Activated CD8-positive, alpha-beta T cell treated with anti-CD3 and anti-CD28 coated beads, Interleukin-2, amount 10 ng/mL, durations not matched to agents 7 days and 5 days (primary cell): ENCODE data around the gene LYZL6. TPM values are rescaled to one million over a fixed set of nuclear protein-coding genes. Genes with fewer than 3 reads are reported as not detected.
"Not testable (repeated sequence)": the region's sequence is repeated elsewhere in the genome, so short reads cannot be mapped to it uniquely, and the experiment has no call there.

Source experiments
- ATAC-seq: fragments of 150-1000 bp; cut with Tn5 transposase; one replicate; pipeline ENCODE4 v1.10.0; 2021; ENCODE audit warnings: moderate library complexity
- CTCF ChIA-PET: fragments of 350-600 bp; sonication (Branson Sonifier 250); formaldehyde crosslinking; loops from one replicate; lab custom pipeline; 2021; ENCODE audit warnings: antibody characterized with exemption; lab: Charles Lee
- POLR2A ChIA-PET: fragments of 350-600 bp; sonication (Branson Sonifier 250); formaldehyde crosslinking; loops from one replicate; lab custom pipeline; 2021; ENCODE audit warnings: antibody characterized with exemption; lab: Charles Lee
- DNase-seq: peaks from one replicate; pipeline ENCODE4 v3.0.0-alpha.2; 2020
- H3K27ac Mint-ChIP-seq: one replicate; pipeline ENCODE4 v1.8.0; 2021; ENCODE audit warnings: mild to moderate bottlenecking, mixed read lengths
- H3K27me3 Mint-ChIP-seq: one replicate; pipeline ENCODE4 v1.8.0; 2021; ENCODE audit warnings: low read depth, mixed read lengths
- H3K36me3 Mint-ChIP-seq: one replicate; pipeline ENCODE4 v1.8.0; 2021; ENCODE audit warnings: low read depth, mixed read lengths
- H3K4me1 Mint-ChIP-seq: one replicate; pipeline ENCODE4 v1.8.0; 2021; ENCODE audit warnings: low read depth, mixed read lengths
- H3K4me3 Mint-ChIP-seq: one replicate; pipeline ENCODE4 v1.8.0; 2021; ENCODE audit warnings: mild to moderate bottlenecking, mixed read lengths
- H3K9me3 Mint-ChIP-seq: one replicate; pipeline ENCODE4 v1.8.0; 2022; ENCODE audit warnings: mixed read lengths; ENCODE audit not compliant: insufficient read depth
- total RNA-seq, 2 experiments: library from RNA; stranded (reverse); gene quantifications; one replicate each; pipeline ENCODE4 v1.2.3, GENCODE V29; 2021

The LYZL6 gene
- total RNA-seq, 2 experiments from 2014 or later, result not detected

DNA sequence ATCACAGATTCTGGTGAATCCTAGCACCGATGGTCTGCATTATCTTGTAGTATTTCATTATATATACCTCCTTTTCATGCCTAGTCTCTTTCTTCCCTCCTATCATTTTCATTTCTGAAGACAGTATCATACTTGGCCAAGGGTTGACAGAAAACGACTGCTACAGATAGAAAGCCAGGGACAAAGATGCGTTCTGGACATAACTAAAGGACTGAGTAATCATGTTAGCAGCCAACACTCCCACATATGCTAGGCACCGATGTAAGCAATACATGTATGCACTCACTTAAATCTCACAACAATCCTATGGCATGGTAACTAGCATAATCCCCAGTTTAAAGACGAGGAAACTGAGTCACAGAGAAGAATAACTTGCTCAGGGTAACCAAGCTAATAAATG, 35.8 kb downstream of the LYZL6 start:
- ChIA-PET POLR2A (interaction anchor here (1.7 kb wide), 1 partner anchor 10 kb away, joined by 5 read pairs; no protein-coding TSS in a partner anchor), CTCF (interaction anchor here (0.7 to 2.1 kb wide), 7 partner anchors 8 to 68 kb away, joined by 3 to 7 read pairs (median 3); no protein-coding TSS in a partner anchor)
- Mint-ChIP-seq H3K27ac (no peak overlapping the region), H3K9me3 (no peaks in the 10 kb centered on the region), H3K4me1 (peaks cover 37% of the 10 kb centered on the region), H3K36me3 (peaks cover 52% of the 10 kb centered on the region), H3K4me3 (no peak overlapping the region), H3K27me3 (no peaks in the 10 kb centered on the region)
- DNase-seq (no peak), ATAC-seq (no peak)

DNA sequence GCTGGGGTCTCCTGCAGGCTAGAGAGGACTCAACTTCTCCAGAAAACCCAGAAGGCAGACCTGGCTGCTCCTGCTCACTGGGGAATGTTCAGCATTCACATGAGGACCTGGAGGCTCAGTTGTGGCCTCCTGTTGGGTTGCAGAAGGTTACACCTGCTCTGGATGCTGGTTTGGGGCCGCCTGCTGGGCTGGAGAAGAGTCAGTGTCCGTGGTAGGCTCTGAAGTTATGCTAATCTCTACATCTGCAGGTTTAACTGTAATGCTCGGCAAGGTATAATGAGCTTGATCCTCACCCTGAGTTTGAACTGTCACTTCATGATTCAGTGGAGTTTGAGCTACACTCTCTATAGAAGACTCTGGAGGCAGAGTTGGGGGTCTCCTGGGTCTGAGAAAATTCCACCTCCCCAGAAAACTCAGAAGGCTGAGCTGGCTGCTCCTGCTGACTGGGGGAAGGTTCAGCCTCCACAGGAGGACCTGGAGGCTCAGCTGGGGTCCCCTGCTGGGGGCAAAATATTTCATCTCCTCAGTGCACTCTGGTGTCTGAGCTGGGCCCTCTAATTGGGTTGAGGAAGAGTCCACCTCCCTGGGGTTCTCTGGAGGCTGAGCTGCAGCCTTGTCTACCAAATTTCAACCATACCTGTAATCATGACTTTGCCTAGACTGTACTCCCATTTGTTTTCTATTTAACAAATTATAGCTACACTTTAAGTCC, 36.4 kb downstream of the LYZL6 start:
- peaks cover 41% of the 10 kb centered on the region for H3K4me1 Mint-ChIP-seq
- no peak for ATAC-seq
- CTCF ChIA-PET, result interaction anchor here (0.7 to 2.1 kb wide), 8 partner anchors 9 to 69 kb away, joined by 3 to 7 read pairs (median 3); partner anchors contain the start of gene CCL5

DNA sequence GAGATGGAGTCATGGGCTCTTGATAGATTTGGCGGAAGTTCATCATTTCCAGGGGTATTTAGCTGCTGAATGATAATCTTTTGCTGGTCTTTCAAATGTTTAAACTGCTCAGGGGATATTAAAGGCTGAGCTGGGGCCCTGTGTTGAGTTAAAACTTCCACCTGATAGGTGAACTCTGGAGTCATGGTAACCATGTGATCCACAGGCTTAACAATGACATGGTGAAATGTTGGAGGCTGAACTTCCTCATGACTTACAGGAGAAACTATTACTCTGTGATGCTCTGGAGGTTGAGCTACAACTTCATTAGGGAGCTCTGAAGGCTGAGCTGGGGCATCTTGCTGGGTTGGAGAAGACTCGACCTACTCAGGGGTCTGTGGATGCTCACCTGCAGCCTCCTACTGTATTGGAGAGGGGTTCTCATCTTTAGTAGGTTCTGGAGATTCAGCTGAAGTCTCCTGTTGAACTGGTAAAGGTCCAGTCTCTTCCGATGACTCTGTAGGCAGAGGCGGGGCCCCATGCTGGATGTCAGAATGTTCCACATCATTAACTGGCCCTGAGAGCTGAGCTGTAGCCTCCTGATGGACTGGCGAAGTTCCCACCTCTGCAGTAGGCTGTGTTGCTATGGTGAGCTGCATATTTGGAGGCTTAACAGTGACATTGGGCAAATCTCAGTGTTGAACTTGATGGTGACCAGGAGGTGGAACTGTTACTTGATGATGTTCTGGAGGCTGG, 37.2 kb downstream of the LYZL6 start:
- ATAC-seq (no peak), DNase-seq (no peak)
- H3K4me3 Mint-ChIP-seq, result no peak overlapping the region
- no peaks in the 10 kb centered on the region for H3K9me3 Mint-ChIP-seq
- no peak overlapping the region for H3K27ac Mint-ChIP-seq
- POLR2A ChIA-PET, result interaction anchor here (1.3 to 1.7 kb wide), 2 partner anchors 8 to 26 kb away, joined by 3 to 5 read pairs; partner anchors contain the start of gene CCL5
- no peaks in the 10 kb centered on the region for H3K27me3 Mint-ChIP-seq
- peaks cover 46% of the 10 kb centered on the region for H3K4me1 Mint-ChIP-seq
- peaks cover 49% of the 10 kb centered on the region for H3K36me3 Mint-ChIP-seq
- CTCF ChIA-PET, result interaction anchor here (0.7 to 2.1 kb wide), 6 partner anchors 9 to 57 kb away, joined by 3 to 7 read pairs (median 4); partner anchors contain the start of gene CCL5

More for the DNA sequence above, 36.4 kb downstream of the LYZL6 start:
- Mint-ChIP-seq H3K36me3 (peaks cover 54% of the 10 kb centered on the region), H3K9me3 (no peaks in the 10 kb centered on the region), H3K27ac (no peak overlapping the region), H3K27me3 (no peaks in the 10 kb centered on the region), H3K4me3 (no peak overlapping the region)
- POLR2A ChIA-PET, result interaction anchor here (1.3 to 1.7 kb wide), 2 partner anchors 9 to 27 kb away, joined by 3 to 5 read pairs; partner anchors contain the start of gene CCL5
- no peak for DNase-seq

DNA sequence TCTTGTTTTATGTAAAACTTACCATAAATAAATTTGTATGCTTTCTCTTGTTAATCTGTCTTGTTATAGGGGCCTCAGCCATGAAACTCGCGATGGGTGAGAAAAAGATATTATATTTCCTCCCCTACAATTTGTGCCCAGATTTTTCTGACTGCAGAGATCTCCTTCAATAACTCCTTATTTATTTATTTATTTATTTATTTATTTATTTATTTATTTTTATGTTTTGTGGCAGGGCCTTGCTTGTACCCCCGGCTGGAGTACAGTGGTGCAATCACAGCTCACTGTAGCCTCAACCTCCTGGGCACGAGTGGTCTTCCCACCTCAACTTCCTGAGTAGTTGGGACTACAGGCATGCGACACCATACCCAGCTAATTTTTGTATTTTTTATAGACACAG, 40.1 kb downstream of the LYZL6 start:
- H3K9me3 Mint-ChIP-seq, result no peaks in the 10 kb centered on the region
- peaks cover 58% of the 10 kb centered on the region for H3K4me1 Mint-ChIP-seq
- POLR2A ChIA-PET, result interaction anchor here (1.0 to 9.1 kb wide), 2 partner anchors 12 to 25 kb away, joined by 5 to 121 read pairs; partner anchors contain the start of gene CCL5
- ATAC-seq, result no peak
- DNase-seq, result no peak
- H3K27me3 Mint-ChIP-seq, result no peaks in the 10 kb centered on the region
- H3K27ac Mint-ChIP-seq, result no peak overlapping the region
- peaks cover 37% of the 10 kb centered on the region for H3K36me3 Mint-ChIP-seq
- CTCF ChIA-PET, result interaction anchor here (1.4 kb wide), 1 partner anchor 12 kb away, joined by 5 read pairs; no protein-coding TSS in a partner anchor
- H3K4me3 Mint-ChIP-seq, result no peak overlapping the region

DNA sequence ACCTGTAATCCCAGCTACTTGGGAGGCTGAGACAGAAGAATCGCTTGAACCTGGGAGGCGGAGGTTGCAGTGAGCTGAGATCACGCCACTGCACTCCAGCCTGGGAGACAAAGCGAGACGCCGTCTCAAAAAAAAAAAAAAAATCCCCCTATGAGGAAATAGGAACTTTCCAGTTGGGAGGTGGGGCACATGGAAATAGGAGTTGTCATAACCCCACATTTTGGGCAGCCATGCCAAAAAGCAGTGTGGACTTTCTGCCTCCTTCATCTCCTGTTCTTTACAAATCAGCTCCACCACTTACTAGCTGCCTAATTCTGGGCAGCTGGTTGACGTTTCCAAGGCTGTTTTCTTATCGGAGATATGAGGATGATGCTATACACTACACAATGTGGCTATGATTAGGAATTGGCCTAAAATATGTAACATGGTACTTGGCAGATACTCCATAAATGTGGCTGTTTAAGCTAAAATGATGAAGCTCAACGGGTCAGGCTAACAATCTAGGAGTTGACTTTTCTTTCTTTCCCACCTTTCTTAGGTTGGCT, 41.8 kb downstream of the LYZL6 start:
- no peak for ATAC-seq
- Mint-ChIP-seq H3K36me3 (peaks cover 33% of the 10 kb centered on the region), H3K27me3 (no peaks in the 10 kb centered on the region), H3K4me3 (no peak overlapping the region), H3K9me3 (no peaks in the 10 kb centered on the region), H3K4me1 (peaks cover 60% of the 10 kb centered on the region), H3K27ac (no peak overlapping the region)
- no peak for DNase-seq
- ChIA-PET POLR2A (interaction anchor here (1.6 to 9.1 kb wide), 3 partner anchors 9 to 23 kb away, joined by 5 to 121 read pairs (median 6); partner anchors contain the start of gene CCL5), CTCF (interaction anchor here (1.1 to 2.9 kb wide), 6 partner anchors 9 to 171 kb away, joined by 3 to 11 read pairs (median 4); partner anchors contain the start of gene CCL5)

DNA sequence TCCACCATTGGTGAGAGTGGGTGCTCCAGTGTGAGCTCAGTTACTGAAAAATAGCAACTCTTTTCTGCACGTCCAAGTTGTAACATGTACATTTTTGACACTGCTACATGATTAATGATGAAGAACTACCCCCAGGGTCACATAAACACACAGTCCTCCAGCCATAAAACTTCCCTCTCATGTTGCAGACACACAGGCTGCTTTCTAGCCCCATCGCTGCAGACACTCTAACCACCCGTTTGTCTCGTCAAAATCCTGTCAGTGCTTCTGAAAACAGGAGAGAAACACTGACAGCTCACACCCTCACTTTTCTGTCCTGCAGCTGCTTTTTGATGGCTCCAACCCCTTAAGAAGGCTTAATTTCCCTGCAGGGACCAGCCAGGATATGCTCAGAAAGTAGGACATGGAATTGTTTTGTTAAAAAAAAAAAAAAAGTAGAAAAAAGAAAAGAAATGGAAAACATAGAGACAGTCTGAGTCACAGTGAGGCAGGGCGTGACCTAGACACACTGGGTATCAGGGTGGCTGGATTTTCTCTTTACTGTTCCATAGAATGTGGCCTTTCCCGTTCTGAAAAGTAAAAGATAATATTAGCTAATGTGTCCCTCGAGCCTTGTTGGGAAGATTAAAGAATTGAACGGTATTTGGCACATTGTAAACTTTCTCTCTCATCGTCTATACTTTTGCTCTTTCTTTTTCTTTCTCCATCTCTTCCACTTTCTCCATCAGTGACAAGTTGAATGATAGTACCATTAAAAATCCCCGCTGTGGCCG, 42.6 kb downstream of the LYZL6 start:
- ATAC-seq (peak; percentile 21), DNase-seq (no peak)
- POLR2A ChIA-PET, result interaction anchor here (0.8 to 9.1 kb wide), 7 partner anchors 9 to 92 kb away, joined by 3 to 121 read pairs (median 4); partner anchors contain the start of genes CCL5, RDM1 and TAF15
- Mint-ChIP-seq H3K4me1 (peaks cover 63% of the 10 kb centered on the region), H3K9me3 (no peaks in the 10 kb centered on the region), H3K4me3 (peak overlapping the region; percentile 43), H3K27ac (peak overlapping the region; percentile 77), H3K27me3 (no peaks in the 10 kb centered on the region), H3K36me3 (peaks cover 25% of the 10 kb centered on the region)
- CTCF ChIA-PET, result interaction anchor here (0.6 to 2.9 kb wide), 9 partner anchors 9 to 172 kb away, joined by 3 to 11 read pairs (median 4); partner anchors contain the start of gene CCL5

DNA sequence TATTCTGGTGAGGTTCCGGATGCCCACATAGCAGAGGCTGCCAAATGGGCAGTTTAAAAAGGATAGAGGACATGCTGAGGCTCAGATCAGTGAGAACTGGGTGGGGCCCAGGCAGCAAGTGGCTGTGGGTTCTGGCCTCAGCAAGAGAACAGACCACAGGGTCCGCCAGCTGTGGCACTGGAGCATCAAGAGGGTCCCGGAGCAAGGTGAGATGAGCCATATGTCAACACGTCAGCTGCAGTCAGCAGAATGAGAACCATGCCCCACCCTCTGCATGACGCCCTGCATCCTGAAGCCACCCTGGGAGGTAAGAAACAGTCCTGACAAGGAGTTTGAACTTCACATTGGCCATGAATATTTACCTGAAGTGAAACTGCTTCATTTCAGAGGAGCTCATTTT, 43.2 kb downstream of the LYZL6 start:
- ChIA-PET POLR2A (interaction anchor here (0.8 to 9.1 kb wide), 7 partner anchors 8 to 91 kb away, joined by 3 to 121 read pairs (median 4); partner anchors contain the start of genes CCL5, RDM1 and TAF15), CTCF (interaction anchor here (0.6 to 2.9 kb wide), 7 partner anchors 10 to 51 kb away, joined by 3 to 11 read pairs (median 4); partner anchors contain the start of gene CCL5)
- DNase-seq (peak; percentile 49), ATAC-seq (no peak)
- H3K4me1 Mint-ChIP-seq, result peaks cover 69% of the 10 kb centered on the region
- no peaks in the 10 kb centered on the region for H3K27me3 Mint-ChIP-seq
- peak overlapping the region; percentile 43 for H3K4me3 Mint-ChIP-seq
- H3K36me3 Mint-ChIP-seq, result peaks cover 22% of the 10 kb centered on the region
- H3K27ac Mint-ChIP-seq, result peak overlapping the region; percentile 77
- no peaks in the 10 kb centered on the region for H3K9me3 Mint-ChIP-seq

DNA sequence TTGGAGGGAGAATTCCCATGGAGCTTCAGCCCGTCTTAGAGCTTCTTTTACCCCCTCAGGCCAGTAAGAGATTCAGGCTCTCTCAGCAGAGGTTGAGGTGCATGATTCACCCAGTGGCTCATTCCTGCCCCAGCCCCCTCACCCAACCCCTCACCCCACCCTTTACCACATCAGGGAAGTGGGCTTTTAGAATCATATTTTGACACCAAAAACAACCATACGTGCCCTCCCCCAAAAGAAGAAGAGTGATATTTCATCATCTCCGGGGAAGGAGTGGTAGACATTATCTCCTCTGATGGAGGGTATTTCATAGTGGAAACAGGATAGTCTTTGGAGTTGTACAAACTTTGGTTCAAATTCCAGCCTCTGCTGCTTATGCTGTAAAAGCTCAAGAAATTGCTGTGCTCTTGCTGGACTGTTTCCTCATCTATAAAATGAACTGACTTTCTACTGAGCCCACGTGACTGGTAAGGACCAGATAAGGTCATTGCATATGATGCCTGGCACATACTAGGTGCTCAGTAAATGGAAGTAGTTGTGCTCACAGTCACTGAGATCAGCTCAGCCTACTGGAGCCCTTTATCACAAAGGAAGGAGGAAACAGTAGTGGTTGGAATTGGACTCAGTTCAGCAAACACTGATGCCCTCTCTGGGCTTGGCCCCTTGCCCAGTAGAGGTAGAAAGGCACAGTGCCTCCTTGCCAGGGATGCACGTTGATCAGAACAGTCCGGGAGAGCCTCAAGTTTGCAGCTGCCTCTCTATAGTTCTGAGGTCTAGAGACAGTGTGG, 45.0 kb downstream of the LYZL6 start:
- ATAC-seq (peak; percentile 37), DNase-seq (peak; percentile 78)
- Mint-ChIP-seq H3K36me3 (peaks cover 21% of the 10 kb centered on the region), H3K4me3 (peak overlapping the region; percentile 43), H3K27ac (peak overlapping the region; percentile 77), H3K9me3 (no peaks in the 10 kb centered on the region), H3K27me3 (no peaks in the 10 kb centered on the region), H3K4me1 (peaks cover 84% of the 10 kb centered on the region)
- ChIA-PET CTCF (interaction anchor here (1.2 to 2.2 kb wide), 4 partner anchors 18 to 251 kb away, joined by 3 to 10 read pairs (median 6); partner anchors contain the start of gene CCL5), POLR2A (interaction anchor here (0.9 to 9.1 kb wide), 8 partner anchors 9 to 32 kb away, joined by 3 to 121 read pairs (median 4); partner anchors contain the start of genes CCL5 and RDM1)

DNA sequence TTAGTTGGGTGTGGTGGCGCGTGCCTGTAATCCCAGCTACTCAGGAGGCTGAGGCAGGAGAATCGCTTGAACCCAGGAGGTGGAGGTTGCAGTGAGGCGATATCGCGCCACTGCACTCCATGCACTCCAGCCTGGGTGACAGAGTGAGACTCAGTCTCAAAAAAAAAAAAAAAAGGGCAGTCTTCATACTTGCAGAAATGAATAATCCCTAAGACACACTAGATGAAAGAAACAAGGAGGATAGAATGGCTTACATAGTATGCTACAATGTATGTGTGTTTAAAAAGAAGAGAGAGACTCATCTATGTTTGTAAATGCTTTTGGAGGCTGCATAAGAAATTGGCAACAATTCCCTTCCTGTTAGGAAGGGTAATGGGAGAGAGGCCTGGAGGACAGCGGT, 45.7 kb downstream of the LYZL6 start:
- DNase-seq, H3K27me3 Mint-ChIP-seq, ATAC-seq, H3K9me3 Mint-ChIP-seq: not testable (repeated sequence)
- POLR2A ChIA-PET, result interaction anchor here (0.9 to 9.1 kb wide), 6 partner anchors 8 to 33 kb away, joined by 3 to 121 read pairs (median 4); partner anchors contain the start of genes CCL5 and RDM1
- H3K27ac Mint-ChIP-seq, result peak overlapping the region; percentile 77
- CTCF ChIA-PET, result interaction anchor here (1.2 to 2.2 kb wide), 4 partner anchors 18 to 251 kb away, joined by 3 to 10 read pairs (median 6); partner anchors contain the start of gene CCL5
- H3K36me3 Mint-ChIP-seq, result peaks cover 17% of the 10 kb centered on the region
- H3K4me3 Mint-ChIP-seq, result peak overlapping the region; percentile 43
- peaks cover 84% of the 10 kb centered on the region for H3K4me1 Mint-ChIP-seq
